Activated T-cell treated with anti-CD3 and anti-CD28 coated beads, Interleukin-2, amount 50 U/mL, for 72 hours (primary cell): ENCODE measurements around the gene ADARB2. TPM values are rescaled to one million over a fixed set of nuclear protein-coding genes. Genes with fewer than 3 reads are reported as not detected.
"Not testable (repeated sequence)": the region's sequence is repeated elsewhere in the genome, so short reads cannot be mapped to it uniquely, and the experiment has no call there.

ENCODE experiments used
- ATAC-seq, 2 donors: fragments of 150-1000 bp; cut with Tn5 transposase; replicated peaks in 1 of 2; 2 replicates each; pipeline ENCODE4 v1.10.0; 2021; ENCODE audit warnings: moderate library complexity in 2 of 2, mild to moderate bottlenecking in 1 of 2
- DNase-seq, 2 donors: peaks; one replicate each; pipeline ENCODE4 v3.0.0; 2021 to 2022; ENCODE audit warnings: mixed read lengths in 1 of 2
- H3K27ac Mint-ChIP-seq: one replicate; pipeline ENCODE4 v1.8.0; 2022; ENCODE audit warnings: mild to moderate bottlenecking, moderate library complexity, mixed read lengths
- H3K27me3 Mint-ChIP-seq: one replicate; pipeline ENCODE4 v1.8.0; 2022; ENCODE audit warnings: low read depth, mixed read lengths
- H3K36me3 Mint-ChIP-seq, 2 donors: one replicate each; pipeline ENCODE4 v1.8.0; 2022; ENCODE audit warnings: mixed read lengths in 2 of 2, mild to moderate bottlenecking in 1 of 2; ENCODE audit not compliant: insufficient read depth in 2 of 2
- H3K4me1 Mint-ChIP-seq: one replicate; pipeline ENCODE4 v1.8.0; 2022; ENCODE audit warnings: low read depth, mixed read lengths
- H3K4me3 Mint-ChIP-seq, 2 donors: one replicate each; pipeline ENCODE4 v1.8.0; 2022; ENCODE audit warnings: mild to moderate bottlenecking in 2 of 2, mixed read lengths in 2 of 2, moderate library complexity in 2 of 2
- H3K9me3 Mint-ChIP-seq, 2 donors: one replicate each; pipeline ENCODE4 v1.8.0; 2022; ENCODE audit warnings: mixed read lengths in 2 of 2
- total RNA-seq, 2 donors: library from RNA; stranded (reverse); gene quantifications; one replicate each; pipeline ENCODE4 v1.2.3, GENCODE V29; 2022

Gene ADARB2
- total RNA-seq, 2 donors from 2014 or later, result 0.60 to 2.0 TPM

DNA sequence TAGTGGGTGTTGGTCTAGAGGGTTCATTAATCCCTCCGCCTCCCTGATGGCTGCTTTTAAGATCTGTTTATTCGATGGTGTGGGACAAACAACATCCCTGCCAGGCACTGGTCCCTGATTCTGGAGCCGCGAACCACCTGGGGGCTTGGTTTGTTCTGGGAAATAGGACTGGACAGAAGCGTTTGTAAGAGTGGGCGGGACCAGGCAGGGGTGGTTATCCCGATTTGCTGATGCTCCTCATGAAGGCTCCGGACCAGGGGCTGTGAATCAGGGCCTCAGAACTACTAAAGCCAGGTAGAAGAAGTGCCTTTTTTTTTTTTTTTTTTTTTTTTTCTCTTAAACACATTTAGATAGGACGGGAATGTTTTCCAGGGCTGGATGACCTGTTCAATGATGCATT lies 407.7 kb downstream of the ADARB2 start:
- H3K9me3 Mint-ChIP-seq, result peaks cover 0 to 3% of the 10 kb centered on the region in 2 donors

DNA sequence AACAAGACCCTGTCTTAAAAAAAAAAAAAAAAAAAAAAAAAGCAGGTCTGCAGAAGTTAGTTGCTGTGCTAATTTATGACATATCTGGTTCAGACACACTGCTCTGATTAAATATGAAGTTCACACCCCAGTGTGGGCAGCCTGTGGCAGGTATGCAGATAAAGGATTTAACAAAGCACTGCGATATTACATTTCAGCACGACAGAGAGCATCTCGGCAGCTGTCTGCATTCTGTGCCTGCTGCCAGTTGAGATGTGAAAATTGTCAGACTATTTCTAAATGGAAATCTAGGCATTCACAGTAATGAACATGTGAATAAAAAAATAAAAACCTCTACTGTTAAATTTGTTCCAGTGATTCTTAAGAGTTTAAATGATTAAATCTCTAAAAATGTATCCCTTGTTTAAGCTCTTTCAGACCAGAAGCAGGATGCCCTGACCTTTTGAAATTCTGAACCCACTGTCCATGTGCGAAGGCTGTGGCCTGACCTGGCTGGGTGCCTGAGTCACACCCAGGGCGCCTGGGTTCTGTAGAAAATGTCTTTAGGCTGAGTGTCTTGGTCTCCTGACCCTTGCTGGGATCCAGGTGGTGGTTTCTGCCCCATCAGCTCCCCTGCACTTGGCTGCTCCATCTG lies 408.2 kb downstream of the ADARB2 start:
- peaks cover 0 to 3% of the 10 kb centered on the region in 2 donors for H3K9me3 Mint-ChIP-seq
- peaks cover 17% of the 10 kb centered on the region for H3K4me1 Mint-ChIP-seq
- no peak for DNase-seq
- no peak for ATAC-seq
- no peak overlapping the region for H3K4me3 Mint-ChIP-seq
- H3K27ac Mint-ChIP-seq, result no peak overlapping the region
- peaks cover 34% of the 10 kb centered on the region for H3K27me3 Mint-ChIP-seq
- H3K36me3 Mint-ChIP-seq, result peaks cover 0 to 3% of the 10 kb centered on the region in 2 donors

More for the DNA sequence above, 407.7 kb downstream of the ADARB2 start:
- Mint-ChIP-seq H3K27ac (no peak overlapping the region), H3K36me3 (peaks cover 0 to 3% of the 10 kb centered on the region in 2 donors), H3K27me3 (peaks cover 34% of the 10 kb centered on the region), H3K4me1 (peaks cover 12% of the 10 kb centered on the region), H3K4me3 (no peak overlapping the region)
- ATAC-seq (no peak), DNase-seq (no peak)

- no peak overlapping the region for H3K27ac Mint-ChIP-seq
- H3K27me3 Mint-ChIP-seq, result peaks cover 33% of the 10 kb centered on the region
- H3K4me1 Mint-ChIP-seq, result peaks cover 22% of the 10 kb centered on the region
- H3K36me3 Mint-ChIP-seq, result peaks cover 0 to 3% of the 10 kb centered on the region in 2 donors
- ATAC-seq, result no peak
- peaks cover 0 to 3% of the 10 kb centered on the region in 2 donors for H3K9me3 Mint-ChIP-seq
- H3K4me3 Mint-ChIP-seq, result no peak overlapping the region
- no peak for DNase-seq
Observed at GRCh38 chr10:1328161-1328823, 409.0 kb downstream of the ADARB2 start.

DNA sequence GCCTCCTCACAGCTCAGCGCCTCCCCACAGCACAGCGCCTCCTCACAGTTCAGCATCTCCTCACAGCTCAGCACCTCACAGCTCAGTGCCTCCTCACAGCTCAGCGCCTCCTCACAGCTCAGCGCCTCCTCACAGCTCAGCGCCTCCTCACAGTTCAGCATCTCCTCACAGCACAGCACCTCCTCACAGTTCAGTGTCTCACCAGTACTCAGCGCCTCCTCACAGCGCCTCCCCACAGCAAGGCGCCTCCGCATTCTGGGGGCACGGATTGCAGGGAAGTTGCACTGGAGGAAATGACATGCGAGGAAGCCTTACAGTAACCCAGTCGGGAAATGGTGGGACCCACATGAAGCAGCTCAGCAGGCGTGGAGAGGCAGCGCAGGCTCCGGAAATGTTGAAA lies 409.6 kb downstream of the ADARB2 start:
- no peak overlapping the region for H3K4me3 Mint-ChIP-seq
- H3K36me3 Mint-ChIP-seq, result peaks cover 0 to 3% of the 10 kb centered on the region in 2 donors
- no peak overlapping the region for H3K27ac Mint-ChIP-seq
- DNase-seq (no peak), ATAC-seq (no peak)
- peaks cover 28% of the 10 kb centered on the region for H3K27me3 Mint-ChIP-seq
- H3K9me3 Mint-ChIP-seq, result peaks cover 0 to 3% of the 10 kb centered on the region in 2 donors
- H3K4me1 Mint-ChIP-seq, result peaks cover 22% of the 10 kb centered on the region

- not testable (repeated sequence) for H3K9me3 Mint-ChIP-seq, ATAC-seq, H3K36me3 Mint-ChIP-seq, H3K27ac Mint-ChIP-seq, DNase-seq, H3K4me3 Mint-ChIP-seq
- Mint-ChIP-seq H3K4me1 (peaks cover 24% of the 10 kb centered on the region), H3K27me3 (peaks cover 37% of the 10 kb centered on the region)
Observed at GRCh38 chr10:1326514-1326913, 410.8 kb downstream of the ADARB2 start.

DNA sequence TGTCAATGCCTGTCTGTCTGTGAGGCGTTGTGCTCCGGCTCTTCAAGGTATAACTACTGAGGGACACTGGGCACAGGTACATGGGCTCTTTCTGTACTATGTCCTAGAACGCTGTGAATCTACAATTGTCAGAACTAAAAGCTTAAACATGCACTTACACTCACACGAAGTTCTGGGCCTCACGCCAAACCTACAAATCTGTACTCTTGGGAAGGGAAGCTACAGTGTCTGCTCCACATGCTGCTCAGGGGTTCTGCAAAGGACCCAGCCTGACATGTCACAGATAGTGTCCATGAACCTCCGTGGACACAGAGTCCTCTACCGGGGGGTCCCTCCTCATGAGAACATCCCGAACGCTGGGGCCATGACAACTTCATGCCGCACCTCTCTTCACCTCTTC lies 412.4 kb downstream of the ADARB2 start:
- H3K27ac Mint-ChIP-seq, result no peak overlapping the region
- no peak for ATAC-seq
- H3K4me3 Mint-ChIP-seq, result no peak overlapping the region
- peaks cover 0 to 3% of the 10 kb centered on the region in 2 donors for H3K9me3 Mint-ChIP-seq
- peaks cover 40% of the 10 kb centered on the region for H3K4me1 Mint-ChIP-seq
- DNase-seq, result no peak
- H3K27me3 Mint-ChIP-seq, result peaks cover 42% of the 10 kb centered on the region
- peaks cover 0 to 3% of the 10 kb centered on the region in 2 donors for H3K36me3 Mint-ChIP-seq

- peak; percentile 28 to 57 for DNase-seq
- peaks cover 0 to 3% of the 10 kb centered on the region in 2 donors for H3K9me3 Mint-ChIP-seq
- H3K27me3 Mint-ChIP-seq, result peaks cover 39% of the 10 kb centered on the region
- peaks cover 0 to 3% of the 10 kb centered on the region in 2 donors for H3K36me3 Mint-ChIP-seq
- ATAC-seq, result peak; percentile 87 to 91
- H3K4me3 Mint-ChIP-seq, result no peak overlapping the region
- H3K27ac Mint-ChIP-seq, result no peak overlapping the region
- H3K4me1 Mint-ChIP-seq, result peaks cover 40% of the 10 kb centered on the region
Observed at GRCh38 chr10:1323951-1324350, 413.4 kb downstream of the ADARB2 start.

DNA sequence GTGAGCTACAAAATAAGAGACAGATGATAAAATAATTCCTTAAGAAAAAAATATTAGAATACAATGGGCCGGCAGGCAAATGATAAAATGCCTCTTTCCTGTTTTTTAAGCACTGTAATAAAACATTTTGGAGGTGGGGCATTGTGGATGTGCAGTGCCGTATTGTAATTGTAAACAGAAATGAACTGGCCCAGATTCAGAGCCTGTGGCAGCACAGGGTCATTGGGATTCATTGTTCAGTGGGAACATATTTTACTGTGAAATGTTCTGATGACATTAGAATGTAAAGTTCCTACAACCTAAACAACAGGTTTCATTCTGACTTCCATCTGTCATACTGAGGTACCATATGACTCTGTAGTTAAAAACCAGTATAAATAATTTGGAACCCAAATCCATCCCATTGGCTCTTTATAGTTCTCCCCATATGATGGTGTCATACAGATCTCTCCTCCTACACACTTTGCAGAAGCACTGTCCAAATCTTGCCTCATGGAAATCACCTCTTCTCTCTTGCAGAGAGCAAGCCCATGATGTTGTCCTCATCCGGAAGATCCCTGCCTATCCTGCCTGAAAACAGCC lies 416.5 kb downstream of the ADARB2 start:
- H3K36me3 Mint-ChIP-seq, result no peaks in the 10 kb centered on the region
- peaks cover 34% of the 10 kb centered on the region for H3K4me1 Mint-ChIP-seq
- no peak overlapping the region for H3K27ac Mint-ChIP-seq
- H3K4me3 Mint-ChIP-seq, result no peak overlapping the region
- ATAC-seq (peak; percentile 74 to 79), DNase-seq (no peak)
- peaks cover 37% of the 10 kb centered on the region for H3K27me3 Mint-ChIP-seq
- no peaks in the 10 kb centered on the region for H3K9me3 Mint-ChIP-seq

GRCh38 chr10:1316809-1317143 lies 420.5 kb downstream of the ADARB2 start:
- H3K4me3 Mint-ChIP-seq, result no peak overlapping the region

DNA sequence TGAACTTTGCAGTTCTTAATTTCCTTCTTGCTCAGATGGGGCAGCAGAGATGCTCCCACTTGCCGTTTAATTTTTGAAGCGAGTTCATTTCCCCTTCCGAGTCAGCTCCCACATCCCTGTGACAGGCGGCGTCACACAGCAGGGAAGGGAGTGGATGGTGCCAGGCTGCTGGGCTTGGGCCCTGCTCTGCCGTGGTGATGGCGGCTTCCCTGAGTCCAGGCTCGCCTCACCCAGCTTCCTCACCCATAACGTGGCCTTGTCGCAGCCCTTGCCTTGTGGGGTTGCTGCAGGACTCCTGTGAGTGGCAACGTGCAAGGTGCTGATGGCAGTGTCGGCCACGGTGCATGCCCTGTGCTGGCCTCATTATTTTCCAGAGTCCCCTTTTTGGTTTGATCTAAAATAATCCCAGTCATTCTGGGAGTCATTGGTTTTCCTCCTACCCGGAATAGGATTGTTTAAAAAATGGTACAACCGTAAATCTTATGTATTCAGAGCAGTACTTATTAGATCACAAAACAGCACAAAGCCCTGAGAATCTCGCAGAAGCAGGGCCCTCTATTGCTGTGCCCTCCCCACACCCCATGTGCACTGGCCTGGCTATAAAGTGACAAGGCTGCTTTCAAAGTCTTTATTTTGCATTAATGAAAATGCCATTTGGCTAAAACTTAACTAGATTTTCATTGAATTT lies 421.1 kb downstream of the ADARB2 start:
- no peak for DNase-seq
- Mint-ChIP-seq H3K27me3 (peaks cover 18% of the 10 kb centered on the region), H3K9me3 (no peaks in the 10 kb centered on the region), H3K27ac (no peak overlapping the region), H3K36me3 (no peaks in the 10 kb centered on the region), H3K4me1 (peaks cover 14% of the 10 kb centered on the region), H3K4me3 (no peak overlapping the region)
- ATAC-seq, result no peak

More at GRCh38 chr10:1316809-1317143, 420.5 kb downstream of the ADARB2 start:
- H3K27me3 Mint-ChIP-seq, result peaks cover 23% of the 10 kb centered on the region
- H3K4me1 Mint-ChIP-seq, result peaks cover 18% of the 10 kb centered on the region
- ATAC-seq, result no peak
- H3K27ac Mint-ChIP-seq, result no peak overlapping the region
- H3K36me3 Mint-ChIP-seq, result no peaks in the 10 kb centered on the region
- no peaks in the 10 kb centered on the region for H3K9me3 Mint-ChIP-seq
- DNase-seq, result no peak

DNA sequence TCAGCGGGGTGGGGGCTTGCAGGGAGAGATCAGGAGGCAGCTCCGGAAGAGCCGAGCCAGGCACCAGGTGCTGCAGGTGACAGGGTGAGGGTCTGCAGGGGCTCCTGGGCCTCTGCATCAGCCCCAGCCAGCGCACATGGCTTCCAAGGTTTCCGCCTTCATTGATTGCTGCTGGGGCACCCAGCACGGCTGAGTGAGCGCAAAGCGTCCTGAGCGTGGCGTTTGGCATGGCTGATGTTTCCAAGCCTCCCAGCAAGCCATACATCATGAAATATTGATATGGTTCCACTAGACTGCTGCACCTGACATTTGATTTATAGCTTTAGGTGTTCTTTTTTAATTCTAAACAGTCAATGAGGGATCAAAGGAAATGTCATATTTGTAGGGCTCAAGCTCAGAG lies 422.1 kb downstream of the ADARB2 start:
- peaks cover 13% of the 10 kb centered on the region for H3K27me3 Mint-ChIP-seq
- no peaks in the 10 kb centered on the region for H3K36me3 Mint-ChIP-seq

DNA sequence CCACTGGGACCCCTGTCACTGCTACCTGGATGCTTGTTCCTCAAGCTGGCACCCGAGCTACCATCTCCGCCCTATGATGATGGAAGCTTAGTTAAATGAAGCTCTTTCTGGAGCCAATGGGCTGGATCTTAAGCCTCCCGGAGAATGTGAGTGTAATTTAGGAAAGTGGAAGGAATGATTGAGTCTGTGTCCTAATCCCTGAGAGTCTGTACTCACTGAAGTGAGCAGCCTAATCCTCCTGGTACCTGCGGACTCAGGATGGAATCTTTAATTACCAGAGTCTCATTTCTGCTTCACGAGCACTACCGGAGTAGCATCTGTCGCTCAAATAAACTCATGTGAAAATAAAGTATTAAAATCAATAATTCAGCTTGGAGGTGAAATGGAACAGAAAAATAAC lies 425.6 kb downstream of the ADARB2 start:
- ATAC-seq, result no peak
- Mint-ChIP-seq H3K36me3 (no peaks in the 10 kb centered on the region), H3K27ac (no peak overlapping the region), H3K27me3 (peaks cover 6% of the 10 kb centered on the region), H3K4me1 (no peaks in the 10 kb centered on the region), H3K9me3 (no peaks in the 10 kb centered on the region), H3K4me3 (no peak overlapping the region)
- DNase-seq, result no peak

More for the DNA sequence above, 422.1 kb downstream of the ADARB2 start:
- H3K4me1 Mint-ChIP-seq, result peaks cover 3% of the 10 kb centered on the region
- H3K9me3 Mint-ChIP-seq, result no peaks in the 10 kb centered on the region
- no peak overlapping the region for H3K4me3 Mint-ChIP-seq
- no peak for DNase-seq
- no peak overlapping the region for H3K27ac Mint-ChIP-seq
- ATAC-seq, result no peak

- ATAC-seq, result no peak
- H3K27ac Mint-ChIP-seq, result no peak overlapping the region
- H3K36me3 Mint-ChIP-seq, result no peaks in the 10 kb centered on the region
Observed at GRCh38 chr10:1310271-1310789, 427.0 kb downstream of the ADARB2 start.

More at GRCh38 chr10:1310271-1310789, 427.0 kb downstream of the ADARB2 start:
- Mint-ChIP-seq H3K27me3 (peaks cover 6% of the 10 kb centered on the region), H3K4me1 (no peaks in the 10 kb centered on the region), H3K4me3 (no peak overlapping the region), H3K9me3 (no peaks in the 10 kb centered on the region)
- DNase-seq, result no peak
